Stimulated activated CD4-positive, alpha-beta T cell treated with anti-CD3 and anti-CD28 coated beads, TNF-alpha, amount 100 ng/mL, for 1 hour (primary cell): ENCODE measurements around the gene RALGDS.
"Not testable (repeated sequence)": the region's sequence is repeated elsewhere in the genome, so short reads cannot be mapped to it uniquely, and the experiment has no call there.

Experiments
- DNase-seq, 3 donors: peaks; one replicate each; pipeline ENCODE4 v3.0.0-alpha.2; 2020; ENCODE audit warnings: low read depth in 3 of 3, low spot score in 1 of 3

RALGDS gene

DNA sequence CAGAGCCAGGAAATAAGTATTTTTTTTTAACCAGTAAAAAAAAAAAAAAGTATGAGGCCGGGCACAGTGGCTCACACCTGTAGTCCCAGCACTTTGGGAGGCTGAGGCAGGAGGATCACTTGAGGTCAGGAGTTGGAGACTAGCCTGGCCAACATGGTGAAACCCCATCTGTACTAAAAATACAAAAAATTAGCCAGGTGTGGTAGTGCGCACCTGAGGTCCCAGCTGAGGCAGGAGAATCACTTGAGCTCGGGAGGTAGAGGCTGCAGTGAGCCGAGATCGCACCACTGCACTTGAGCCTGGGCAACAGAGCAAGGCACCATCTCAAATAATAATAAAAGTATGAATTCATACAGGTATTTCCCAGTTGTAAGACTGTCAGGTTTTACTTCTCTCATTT, 48.8 kb downstream of the RALGDS start:
- DNase-seq = not testable (repeated sequence)

DNA sequence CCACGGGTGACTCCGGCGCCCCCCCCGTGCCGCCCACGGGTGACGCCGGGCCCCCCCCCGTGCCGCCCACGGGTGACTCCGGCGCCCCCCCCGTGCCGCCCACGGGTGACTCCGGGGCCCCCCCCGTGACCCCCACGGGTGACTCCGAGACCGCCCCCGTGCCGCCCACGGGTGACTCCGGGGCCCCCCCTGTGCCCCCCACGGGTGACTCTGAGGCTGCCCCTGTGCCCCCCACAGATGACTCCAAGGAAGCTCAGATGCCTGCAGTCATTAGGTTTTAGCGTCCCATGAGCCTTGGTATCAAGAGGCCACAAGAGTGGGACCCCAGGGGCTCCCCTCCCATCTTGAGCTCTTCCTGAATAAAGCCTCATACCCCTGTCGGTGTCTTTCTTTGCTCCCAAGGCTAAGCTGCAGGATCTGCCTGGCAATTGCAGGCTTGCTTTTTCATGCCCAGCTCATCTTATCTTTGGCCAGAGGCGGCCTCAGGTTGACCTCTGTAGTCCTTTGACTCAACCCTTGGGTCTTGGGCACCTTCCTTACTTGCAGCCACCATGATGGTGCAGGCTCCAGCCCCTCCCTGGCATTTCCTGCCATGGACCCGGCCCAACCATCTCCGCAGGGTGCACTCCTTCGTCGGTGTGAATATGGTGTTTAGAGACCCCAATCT, 49.4 kb downstream of the RALGDS start:
- no peak for DNase-seq

DNA sequence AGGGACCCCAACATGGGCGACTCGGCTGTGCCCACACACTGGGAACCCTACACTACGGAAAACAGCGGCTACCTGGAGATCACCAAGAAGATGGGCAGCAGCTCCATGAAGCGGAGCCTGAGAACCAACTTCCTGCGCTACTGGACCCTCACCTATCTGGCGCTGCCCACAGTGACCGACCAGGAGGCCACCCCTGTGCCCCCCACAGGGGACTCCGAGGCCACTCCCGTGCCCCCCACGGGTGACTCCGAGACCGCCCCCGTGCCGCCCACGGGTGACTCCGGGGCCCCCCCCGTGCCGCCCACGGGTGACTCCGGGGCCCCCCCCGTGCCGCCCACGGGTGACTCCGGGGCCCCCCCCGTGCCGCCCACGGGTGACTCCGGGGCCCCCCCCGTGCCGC, 50.1 kb downstream of the RALGDS start:
- not testable (repeated sequence) for DNase-seq

DNA sequence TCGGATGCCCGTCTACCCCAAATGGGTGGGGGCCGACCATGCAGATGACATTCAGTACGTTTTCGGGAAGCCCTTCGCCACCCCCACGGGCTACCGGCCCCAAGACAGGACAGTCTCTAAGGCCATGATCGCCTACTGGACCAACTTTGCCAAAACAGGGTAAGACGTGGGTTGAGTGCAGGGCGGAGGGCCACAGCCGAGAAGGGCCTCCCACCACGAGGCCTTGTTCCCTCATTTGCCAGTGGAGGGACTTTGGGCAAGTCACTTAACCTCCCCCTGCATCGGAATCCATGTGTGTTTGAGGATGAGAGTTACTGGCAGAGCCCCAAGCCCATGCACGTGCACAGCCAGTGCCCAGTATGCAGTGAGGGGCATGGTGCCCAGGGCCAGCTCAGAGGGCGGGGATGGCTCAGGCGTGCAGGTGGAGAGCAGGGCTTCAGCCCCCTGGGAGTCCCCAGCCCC, 50.5 kb downstream of the RALGDS start:
- not testable (repeated sequence) for DNase-seq

DNA sequence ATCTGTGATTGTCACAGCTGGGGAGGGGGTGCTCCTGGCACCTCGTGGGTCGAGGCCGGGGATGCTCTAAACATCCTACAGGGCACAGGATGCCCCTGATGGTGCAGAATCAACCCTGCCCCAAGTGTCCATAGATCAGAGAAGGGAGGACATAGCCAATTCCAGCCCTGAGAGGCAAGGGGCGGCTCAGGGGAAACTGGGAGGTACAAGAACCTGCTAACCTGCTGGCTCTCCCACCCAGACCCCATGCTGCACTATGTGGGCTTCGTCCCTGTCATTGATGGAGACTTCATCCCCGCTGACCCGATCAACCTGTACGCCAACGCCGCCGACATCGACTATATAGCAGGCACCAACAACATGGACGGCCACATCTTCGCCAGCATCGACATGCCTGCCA, 52.6 kb downstream of the RALGDS start:
- not testable (repeated sequence) for DNase-seq

DNA sequence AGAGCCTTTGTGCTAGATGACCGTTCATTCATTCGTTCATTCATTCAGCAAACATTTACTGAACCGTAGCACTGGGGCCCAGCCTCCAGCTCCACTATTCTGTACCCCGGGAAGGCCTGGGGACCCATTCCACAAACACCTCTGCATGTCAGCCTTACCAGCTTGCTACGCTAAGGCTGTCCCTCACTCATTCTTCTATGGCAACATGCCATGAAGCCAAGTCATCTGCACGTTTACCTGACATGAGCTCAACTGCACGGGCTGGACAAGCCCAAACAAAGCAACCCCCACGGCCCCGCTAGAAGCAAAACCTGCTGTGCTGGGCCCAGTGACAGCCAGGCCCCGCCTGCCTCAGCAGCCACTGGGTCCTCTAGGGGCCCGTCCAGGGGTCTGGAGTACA, 53.2 kb downstream of the RALGDS start:
- no peak for DNase-seq

DNA sequence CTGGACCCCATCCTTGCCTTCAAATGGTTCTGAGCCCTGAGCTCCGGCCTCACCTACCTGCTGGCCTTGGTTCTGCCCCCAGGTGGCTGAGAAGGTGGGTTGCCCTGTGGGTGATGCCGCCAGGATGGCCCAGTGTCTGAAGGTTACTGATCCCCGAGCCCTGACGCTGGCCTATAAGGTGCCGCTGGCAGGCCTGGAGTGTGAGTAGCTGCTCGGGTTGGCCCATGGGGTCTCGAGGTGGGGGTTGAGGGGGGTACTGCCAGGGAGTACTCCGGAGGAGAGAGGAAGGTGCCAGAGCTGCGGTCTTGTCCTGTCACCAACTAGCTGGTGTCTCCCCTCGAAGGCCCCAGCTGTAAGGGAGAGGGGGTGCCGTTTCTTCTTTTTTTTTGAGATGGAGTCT, 54.0 kb downstream of the RALGDS start:
- DNase-seq = no peak

DNA sequence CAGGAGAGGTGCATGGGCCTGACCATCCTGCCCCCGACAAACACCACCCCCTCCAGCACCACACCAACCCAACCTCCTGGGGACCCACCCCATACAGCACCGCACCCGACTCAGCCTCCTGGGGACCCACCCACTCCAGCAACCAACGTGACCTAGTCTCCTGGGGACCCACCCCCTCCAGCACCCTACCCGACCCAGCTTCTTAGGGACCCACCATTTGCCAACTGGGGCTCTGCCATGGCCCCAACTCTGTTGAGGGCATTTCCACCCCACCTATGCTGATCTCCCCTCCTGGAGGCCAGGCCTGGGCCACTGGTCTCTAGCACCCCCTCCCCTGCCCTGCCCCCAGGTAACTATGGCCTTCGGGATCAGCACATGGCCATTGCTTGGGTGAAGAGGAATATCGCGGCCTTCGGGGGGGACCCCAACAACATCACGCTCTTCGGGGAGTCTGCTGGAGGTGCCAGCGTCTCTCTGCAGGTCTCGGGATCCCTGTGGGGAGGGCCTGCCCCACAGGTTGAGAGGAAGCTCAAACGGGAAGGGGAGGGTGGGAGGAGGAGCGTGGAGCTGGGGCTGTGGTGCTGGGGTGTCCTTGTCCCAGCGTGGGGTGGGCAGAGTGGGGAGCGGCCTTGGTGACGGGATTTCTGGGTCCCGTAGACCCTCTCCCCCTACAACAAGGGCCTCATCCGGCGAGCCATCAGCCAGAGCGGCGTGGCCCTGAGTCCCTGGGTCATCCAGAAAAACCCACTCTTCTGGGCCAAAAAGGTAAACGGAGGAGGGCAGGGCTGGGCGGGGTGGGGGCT, 54.7 kb downstream of the RALGDS start:
- DNase-seq = no peak

- DNase-seq = no peak
These were observed 56.0 kb downstream of the RALGDS start for GRCh38 chr9:133065070-133065388.

GRCh38 chr9:133064241-133065069, 56.6 kb downstream of the RALGDS start:
- DNase-seq = no peak

GRCh38 chr9:133063500-133064231, 57.4 kb downstream of the RALGDS start:
- no peak for DNase-seq

DNA sequence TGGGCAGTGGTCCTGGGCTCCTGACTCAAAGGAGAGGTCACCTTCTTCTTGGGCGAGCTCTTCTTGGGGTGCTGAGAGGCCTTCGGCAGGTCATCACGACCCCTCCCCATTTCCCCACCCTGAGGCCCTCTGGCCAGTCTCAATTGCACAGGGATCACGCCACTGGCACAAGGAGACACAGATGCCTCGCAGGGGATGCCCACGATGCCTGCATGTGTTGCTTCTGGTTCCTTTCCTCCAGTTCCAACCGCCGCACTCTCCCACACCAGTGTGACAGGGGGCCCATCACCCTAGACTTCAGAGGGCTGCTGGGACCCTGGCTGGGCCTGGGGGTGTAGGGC, 57.9 kb downstream of the RALGDS start:
- no peak for DNase-seq

DNA sequence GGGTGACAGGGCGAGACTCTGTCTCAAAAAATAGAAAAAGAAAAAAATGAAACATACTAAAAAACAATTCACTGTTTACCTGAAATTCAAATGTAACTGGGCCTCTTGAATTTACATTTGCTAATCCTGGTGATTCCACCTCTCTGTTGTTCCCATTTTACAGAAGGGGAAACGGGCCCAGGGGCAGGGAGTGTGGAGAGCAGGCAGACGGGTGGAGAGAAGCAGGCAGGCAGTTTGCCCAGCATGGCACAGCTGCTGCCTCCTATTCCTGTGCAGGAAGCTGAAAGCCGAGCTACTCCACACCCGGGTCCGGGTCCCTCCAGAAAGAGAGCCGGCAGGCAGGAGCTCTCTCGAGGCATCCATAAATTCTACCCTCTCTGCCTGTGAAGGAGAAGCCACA, 58.5 kb downstream of the RALGDS start:
- DNase-seq = not testable (repeated sequence)

GRCh38 chr9:133061764-133062145, 59.3 kb downstream of the RALGDS start, which contains the start of gene CEL:
Gene CEL (plus strand): TSS chr9:133061981. CDS start chr9:133062003, 22 bp downstream.
- DNase-seq = not testable (repeated sequence)

DNA sequence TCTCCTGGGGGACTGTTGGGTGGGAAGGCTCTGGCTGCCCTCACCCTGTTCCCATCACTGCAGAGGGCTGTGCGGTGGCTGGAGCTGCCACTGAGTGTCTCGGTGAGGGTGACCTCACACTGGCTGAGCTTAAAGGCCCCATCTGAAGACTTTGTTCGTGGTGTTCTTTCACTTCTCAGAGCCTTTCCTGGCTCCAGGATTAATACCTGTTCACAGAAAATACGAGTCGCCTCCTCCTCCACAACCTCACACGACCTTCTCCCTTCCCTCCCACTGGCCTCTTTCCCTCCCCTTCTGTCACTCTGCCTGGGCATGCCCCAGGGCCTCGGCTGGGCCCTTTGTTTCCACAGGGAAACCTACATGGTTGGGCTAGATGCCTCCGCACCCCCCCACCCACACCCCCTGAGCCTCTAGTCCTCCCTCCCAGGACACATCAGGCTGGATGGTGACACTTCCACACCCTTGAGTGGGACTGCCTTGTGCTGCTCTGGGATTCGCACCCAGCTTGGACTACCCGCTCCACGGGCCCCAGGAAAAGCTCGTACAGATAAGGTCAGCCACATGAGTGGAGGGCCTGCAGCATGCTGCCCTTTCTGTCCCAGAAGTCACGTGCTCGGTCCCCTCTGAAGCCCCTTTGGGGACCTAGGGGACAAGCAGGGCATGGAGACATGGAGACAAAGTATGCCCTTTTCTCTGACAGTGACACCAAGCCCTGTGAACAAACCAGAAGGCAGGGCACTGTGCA, 59.8 kb downstream of the RALGDS start:
- DNase-seq = not testable (repeated sequence)

- DNase-seq = no peak
These were observed 60.6 kb downstream of the RALGDS start for GRCh38 chr9:133060417-133060841.

- no peak for DNase-seq
These were observed 61.4 kb downstream of the RALGDS start for GRCh38 chr9:133059623-133060022.

- no peak for DNase-seq
These were observed 62.3 kb downstream of the RALGDS start for GRCh38 chr9:133058550-133059320.

DNA sequence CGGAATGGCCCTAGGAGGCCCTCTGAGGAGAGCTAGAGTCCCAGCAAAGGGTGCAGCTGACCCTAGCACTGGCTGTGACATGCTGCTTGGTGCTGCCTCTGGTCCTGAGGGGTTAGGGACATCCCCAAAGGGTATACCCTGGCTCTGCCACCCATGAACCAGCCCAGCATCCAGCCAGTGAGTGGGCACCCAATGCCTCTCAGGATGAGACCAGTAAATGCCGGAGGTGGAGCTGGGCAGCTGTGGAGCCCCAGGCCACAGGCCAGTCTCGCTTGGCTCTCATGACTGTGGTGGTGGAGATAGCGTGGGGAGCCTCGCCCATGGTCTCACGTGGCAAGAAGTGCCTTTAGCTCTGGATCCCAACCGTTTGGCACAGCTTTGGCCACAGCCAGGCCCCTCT, 63.0 kb downstream of the RALGDS start:
- DNase-seq = no peak

- no peak for DNase-seq
These were observed 63.5 kb downstream of the RALGDS start for GRCh38 chr9:133057553-133057952.
